ENCODE measurements around the gene PPM1E.

PPM1E gene

GRCh38 chr17:58968426-58969061, 212.9 kb downstream of the PPM1E start:
- no peaks in the 10 kb centered on the region for H3K36me3 Mint-ChIP-seq (ENCODE audit: low read depth)
- H3K4me3 Mint-ChIP-seq, result no peak overlapping the region
- no peak for DNase-seq
- no peaks in the 10 kb centered on the region for H3K9me3 Mint-ChIP-seq
- no peaks in the 10 kb centered on the region for H3K27me3 Mint-ChIP-seq
- no peak overlapping the region for H3K27ac Mint-ChIP-seq
- peaks cover 4% of the 10 kb centered on the region for H3K4me1 Mint-ChIP-seq (ENCODE audit: low read depth)

DNA sequence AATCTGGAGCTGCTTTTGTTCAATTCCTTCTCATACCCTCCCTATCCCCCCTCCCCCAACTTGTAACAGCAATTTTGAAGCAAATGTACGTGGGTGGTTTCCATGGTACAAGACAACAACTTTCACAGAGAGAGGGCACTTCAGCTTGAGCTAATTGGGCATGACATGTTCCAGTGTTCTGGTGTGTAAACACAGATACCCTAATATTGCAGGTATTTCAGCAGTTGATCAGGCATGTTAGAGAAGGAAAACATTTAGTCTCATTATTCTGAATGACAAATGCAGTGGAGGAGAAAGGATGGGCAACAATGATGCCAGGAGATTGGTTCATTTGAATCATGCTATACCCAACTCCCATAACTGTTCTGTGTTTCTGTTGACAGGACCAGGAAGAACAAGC, 213.5 kb downstream of the PPM1E start:
- H3K4me3 Mint-ChIP-seq, result no peak overlapping the region
- no peaks in the 10 kb centered on the region for H3K27me3 Mint-ChIP-seq
- no peaks in the 10 kb centered on the region for H3K36me3 Mint-ChIP-seq (ENCODE audit: low read depth)
- H3K4me1 Mint-ChIP-seq (ENCODE audit: low read depth), result peaks cover 4% of the 10 kb centered on the region
- no peaks in the 10 kb centered on the region for H3K9me3 Mint-ChIP-seq
- no peak for DNase-seq
- no peak overlapping the region for H3K27ac Mint-ChIP-seq

DNA sequence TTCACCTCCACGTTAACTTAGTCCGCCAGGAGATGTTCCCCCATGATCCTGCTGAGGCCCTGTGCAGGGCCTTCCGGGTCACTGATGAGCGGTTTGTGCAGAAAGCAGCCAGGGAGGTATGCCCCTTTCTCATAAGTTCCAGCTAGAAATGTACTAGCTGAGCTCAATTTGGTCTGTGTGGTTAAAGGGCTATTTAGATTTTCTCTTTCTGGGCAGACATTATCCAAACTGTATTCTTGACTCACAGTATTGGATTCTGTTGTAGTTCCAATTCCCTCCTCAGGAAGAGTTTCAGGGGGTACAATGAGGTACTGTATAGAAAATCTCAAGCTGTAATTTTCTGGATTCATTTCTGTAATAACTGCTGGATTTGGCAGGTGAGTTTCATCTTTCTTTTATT, 214.0 kb downstream of the PPM1E start:
- Mint-ChIP-seq H3K27me3 (no peaks in the 10 kb centered on the region), H3K4me1 (ENCODE audit: low read depth) (peaks cover 4% of the 10 kb centered on the region), H3K27ac (no peak overlapping the region), H3K4me3 (no peak overlapping the region), H3K9me3 (no peaks in the 10 kb centered on the region), H3K36me3 (ENCODE audit: low read depth) (no peaks in the 10 kb centered on the region)
- no peak for DNase-seq

DNA sequence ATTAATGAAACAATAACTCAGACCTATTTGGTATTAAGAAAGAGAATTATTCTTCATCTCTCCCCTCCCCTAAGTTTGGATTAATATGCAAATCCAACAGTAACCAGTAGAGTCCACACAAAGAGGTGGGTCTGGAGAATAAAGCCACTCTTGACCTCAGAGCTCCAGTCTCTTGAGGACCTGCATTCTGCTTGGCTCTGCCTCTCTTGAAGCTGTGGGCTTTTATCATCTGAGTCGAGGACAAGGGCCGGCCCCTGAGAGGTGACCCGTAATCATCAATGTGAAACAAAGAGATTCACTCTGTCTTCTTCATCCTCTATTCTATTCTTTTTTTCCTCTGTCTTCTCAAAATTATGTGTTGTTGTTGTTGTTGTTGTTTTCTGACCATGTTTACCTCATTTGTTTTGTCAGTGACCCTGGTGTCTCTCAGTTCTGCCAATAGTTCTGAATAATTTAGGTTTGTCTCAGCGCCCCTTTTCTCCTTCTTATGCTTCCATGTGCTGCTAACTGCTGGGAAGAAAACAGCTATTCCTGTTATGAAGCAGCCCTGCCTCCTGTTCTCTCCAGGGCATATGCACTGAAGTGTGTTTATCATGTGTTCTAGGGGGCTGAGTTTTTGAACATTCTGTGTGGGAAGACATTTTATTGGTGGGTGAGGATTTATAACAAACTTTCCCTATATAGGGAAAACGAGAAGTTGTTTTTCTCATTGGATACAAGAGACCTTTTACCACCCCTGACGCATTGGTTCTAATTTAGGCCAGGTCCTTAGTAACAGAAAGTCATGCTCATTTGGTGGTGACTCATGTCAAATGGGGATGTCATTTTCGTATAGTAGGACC, 215.2 kb downstream of the PPM1E start:
- no peaks in the 10 kb centered on the region for H3K9me3 Mint-ChIP-seq
- H3K4me1 Mint-ChIP-seq (ENCODE audit: low read depth), result peaks cover 4% of the 10 kb centered on the region
- no peak overlapping the region for H3K27ac Mint-ChIP-seq
- H3K36me3 Mint-ChIP-seq (ENCODE audit: low read depth), result no peaks in the 10 kb centered on the region
- DNase-seq, result no peak
- no peaks in the 10 kb centered on the region for H3K27me3 Mint-ChIP-seq
- H3K4me3 Mint-ChIP-seq, result no peak overlapping the region

DNA sequence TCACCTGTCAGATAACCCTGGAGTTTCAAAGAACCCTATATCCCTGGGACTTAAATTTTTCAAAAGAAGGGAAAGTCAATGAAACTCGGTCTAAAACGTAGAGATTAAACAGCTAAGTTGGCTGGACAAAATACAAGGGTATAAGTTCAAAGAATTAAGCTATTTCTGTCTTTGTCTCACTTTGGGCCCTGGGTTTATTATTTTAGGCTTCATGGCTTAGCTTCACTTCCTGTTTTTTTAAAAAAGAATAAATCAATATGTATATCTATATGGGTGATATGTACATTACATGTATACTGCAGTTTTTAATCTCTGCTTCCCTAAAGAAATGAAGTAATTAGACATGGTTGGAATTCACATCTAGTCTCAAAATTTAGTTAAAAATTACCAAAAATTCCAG, 218.7 kb downstream of the PPM1E start:
- no peaks in the 10 kb centered on the region for H3K9me3 Mint-ChIP-seq
- no peak overlapping the region for H3K27ac Mint-ChIP-seq
- no peaks in the 10 kb centered on the region for H3K4me1 Mint-ChIP-seq (ENCODE audit: low read depth)
- no peaks in the 10 kb centered on the region for H3K36me3 Mint-ChIP-seq (ENCODE audit: low read depth)
- no peaks in the 10 kb centered on the region for H3K27me3 Mint-ChIP-seq
- no peak for DNase-seq
- no peak overlapping the region for H3K4me3 Mint-ChIP-seq

- no peaks in the 10 kb centered on the region for H3K9me3 Mint-ChIP-seq
- DNase-seq, result no peak
- no peaks in the 10 kb centered on the region for H3K36me3 Mint-ChIP-seq (ENCODE audit: low read depth)
- H3K4me1 Mint-ChIP-seq (ENCODE audit: low read depth), result peaks cover 3% of the 10 kb centered on the region
- H3K4me3 Mint-ChIP-seq, result no peak overlapping the region
- no peaks in the 10 kb centered on the region for H3K27me3 Mint-ChIP-seq
- no peak overlapping the region for H3K27ac Mint-ChIP-seq
Measured at GRCh38 chr17:58976541-58976940, 220.9 kb downstream of the PPM1E start.

DNA sequence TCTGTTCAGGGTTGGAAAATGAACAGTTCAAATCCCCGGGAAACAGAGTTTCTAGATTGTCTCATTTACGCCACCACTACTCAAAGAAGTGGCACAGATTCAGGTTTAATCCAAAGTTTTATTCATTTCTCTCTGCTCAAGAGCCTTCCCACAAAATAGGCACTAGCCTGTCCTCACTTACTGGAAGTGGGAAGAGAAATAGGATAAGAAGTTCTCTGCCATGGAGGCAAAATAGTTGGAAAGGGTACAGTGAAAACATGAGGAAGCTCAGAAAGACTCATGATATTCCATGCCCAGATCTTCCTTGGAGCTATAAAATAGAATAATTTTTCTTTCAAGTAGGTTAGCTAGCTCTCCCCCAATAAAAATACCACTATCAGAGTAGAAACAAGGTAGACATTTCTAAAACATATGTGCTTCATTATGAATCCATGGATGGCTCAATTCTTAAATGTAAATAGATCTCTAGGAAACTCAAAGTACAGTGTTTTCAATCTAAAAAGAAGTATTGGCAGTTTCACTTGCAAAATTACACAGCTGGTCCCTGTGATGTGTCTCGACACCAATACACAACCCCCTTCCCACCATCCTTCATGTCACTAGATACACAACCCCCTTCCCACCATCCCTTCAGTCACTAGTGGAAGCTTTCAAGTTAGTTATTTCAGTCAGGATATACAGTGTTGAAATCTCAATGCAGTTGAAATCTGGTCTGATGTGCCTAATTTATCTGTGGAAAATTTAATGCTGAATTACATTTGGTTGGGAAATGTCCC, 225.2 kb downstream of the PPM1E start:
- DNase-seq, result no peak
- Mint-ChIP-seq H3K27me3 (no peaks in the 10 kb centered on the region), H3K27ac (no peak overlapping the region), H3K36me3 (ENCODE audit: low read depth) (no peaks in the 10 kb centered on the region), H3K4me1 (ENCODE audit: low read depth) (peaks cover 9% of the 10 kb centered on the region), H3K4me3 (no peak overlapping the region), H3K9me3 (no peaks in the 10 kb centered on the region)

- H3K36me3 Mint-ChIP-seq (ENCODE audit: low read depth), result peaks cover 4% of the 10 kb centered on the region
- no peak for DNase-seq
- no peaks in the 10 kb centered on the region for H3K9me3 Mint-ChIP-seq
- H3K4me3 Mint-ChIP-seq, result no peak overlapping the region
- peaks cover 16% of the 10 kb centered on the region for H3K4me1 Mint-ChIP-seq (ENCODE audit: low read depth)
- no peaks in the 10 kb centered on the region for H3K27me3 Mint-ChIP-seq
- H3K27ac Mint-ChIP-seq, result no peak overlapping the region
Measured at GRCh38 chr17:58982626-58983025, 227.0 kb downstream of the PPM1E start.

DNA sequence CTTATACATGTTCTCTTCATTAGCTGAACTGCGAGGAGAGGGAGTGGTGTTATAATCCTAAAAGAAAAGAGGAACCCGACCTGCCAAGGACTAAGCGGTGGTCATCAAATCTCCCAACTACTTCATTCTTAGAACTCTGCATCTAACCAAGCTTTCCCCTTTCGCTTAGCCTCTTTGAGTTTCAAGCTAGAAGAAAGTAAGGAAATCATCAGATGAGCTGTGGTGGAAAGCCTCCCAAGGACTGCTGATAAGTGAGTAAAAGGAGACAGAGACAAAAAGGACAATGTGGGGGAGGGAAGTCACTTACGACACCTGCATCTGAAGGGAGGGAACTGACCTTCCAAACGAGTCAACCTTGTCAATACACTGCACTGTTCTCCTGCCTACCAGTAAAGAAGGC, 229.7 kb downstream of the PPM1E start:
- Mint-ChIP-seq H3K36me3 (ENCODE audit: low read depth) (peaks cover 10% of the 10 kb centered on the region), H3K27me3 (no peaks in the 10 kb centered on the region), H3K4me1 (ENCODE audit: low read depth) (peaks cover 16% of the 10 kb centered on the region), H3K27ac (no peak overlapping the region), H3K4me3 (no peak overlapping the region), H3K9me3 (no peaks in the 10 kb centered on the region)
- no peak for DNase-seq

DNA sequence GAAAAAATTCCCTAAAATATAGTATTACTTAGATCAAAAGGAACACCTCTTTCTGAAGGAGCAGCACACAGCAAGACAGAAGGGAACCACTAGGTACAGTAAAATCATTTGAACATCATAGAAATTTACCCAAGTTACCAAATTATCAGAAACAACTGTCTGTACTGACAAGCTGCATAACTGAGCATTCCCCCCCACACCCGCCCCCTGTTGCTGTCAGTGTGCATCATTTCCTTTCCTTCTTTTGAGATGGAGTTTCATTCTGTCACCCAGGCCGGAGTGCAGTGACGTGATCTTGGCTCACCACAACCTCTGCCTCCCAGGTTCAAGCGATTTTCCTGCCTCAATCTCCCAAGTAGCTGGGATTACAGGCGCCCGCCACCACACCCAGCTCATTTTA, 230.3 kb downstream of the PPM1E start:
- no peak for DNase-seq
- Mint-ChIP-seq H3K36me3 (ENCODE audit: low read depth) (peaks cover 10% of the 10 kb centered on the region), H3K27me3 (no peaks in the 10 kb centered on the region), H3K27ac (peak overlapping the region; percentile 33), H3K4me3 (no peak overlapping the region), H3K4me1 (ENCODE audit: low read depth) (peaks cover 15% of the 10 kb centered on the region), H3K9me3 (no peaks in the 10 kb centered on the region)

DNA sequence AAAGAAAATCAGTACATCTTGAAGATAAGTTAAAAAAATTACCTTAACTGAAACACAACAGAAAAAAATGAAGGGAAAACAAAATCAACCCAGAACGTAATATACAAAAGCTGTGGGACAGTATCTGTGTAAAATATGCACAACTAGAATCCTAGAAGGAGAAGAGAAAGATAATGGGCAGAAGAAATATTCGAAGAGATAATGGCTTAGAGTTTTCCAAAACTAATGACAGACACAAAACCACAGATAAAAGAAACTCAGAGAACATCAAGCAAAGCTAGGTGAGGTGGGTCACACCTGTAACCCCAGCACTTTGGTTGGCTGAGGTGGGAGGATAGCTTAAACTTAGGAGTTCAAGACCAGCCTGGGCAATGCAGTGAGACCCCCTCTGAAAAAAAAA, 234.0 kb downstream of the PPM1E start:
- Mint-ChIP-seq H3K9me3 (no peaks in the 10 kb centered on the region), H3K4me3 (no peak overlapping the region), H3K36me3 (ENCODE audit: low read depth) (peaks cover 31% of the 10 kb centered on the region), H3K27me3 (no peaks in the 10 kb centered on the region), H3K4me1 (ENCODE audit: low read depth) (peaks cover 31% of the 10 kb centered on the region), H3K27ac (no peak overlapping the region)
- DNase-seq, result no peak

- peak overlapping the region; percentile 85 for H3K27ac Mint-ChIP-seq
- peaks cover 44% of the 10 kb centered on the region for H3K36me3 Mint-ChIP-seq (ENCODE audit: low read depth)
- no peak overlapping the region for H3K4me3 Mint-ChIP-seq
- DNase-seq, result no peak
- no peaks in the 10 kb centered on the region for H3K9me3 Mint-ChIP-seq
- no peaks in the 10 kb centered on the region for H3K27me3 Mint-ChIP-seq
- H3K4me1 Mint-ChIP-seq (ENCODE audit: low read depth), result peaks cover 20% of the 10 kb centered on the region
Measured at GRCh38 chr17:58991718-58992331, 236.2 kb downstream of the PPM1E start.

GRCh38 chr17:58993311-58993710, 237.7 kb downstream of the PPM1E start:
- Mint-ChIP-seq H3K4me1 (ENCODE audit: low read depth) (peaks cover 20% of the 10 kb centered on the region), H3K27me3 (no peaks in the 10 kb centered on the region), H3K36me3 (ENCODE audit: low read depth) (peaks cover 53% of the 10 kb centered on the region), H3K9me3 (no peaks in the 10 kb centered on the region), H3K27ac (peak overlapping the region; percentile 45), H3K4me3 (no peak overlapping the region)
- DNase-seq, result no peak

DNA sequence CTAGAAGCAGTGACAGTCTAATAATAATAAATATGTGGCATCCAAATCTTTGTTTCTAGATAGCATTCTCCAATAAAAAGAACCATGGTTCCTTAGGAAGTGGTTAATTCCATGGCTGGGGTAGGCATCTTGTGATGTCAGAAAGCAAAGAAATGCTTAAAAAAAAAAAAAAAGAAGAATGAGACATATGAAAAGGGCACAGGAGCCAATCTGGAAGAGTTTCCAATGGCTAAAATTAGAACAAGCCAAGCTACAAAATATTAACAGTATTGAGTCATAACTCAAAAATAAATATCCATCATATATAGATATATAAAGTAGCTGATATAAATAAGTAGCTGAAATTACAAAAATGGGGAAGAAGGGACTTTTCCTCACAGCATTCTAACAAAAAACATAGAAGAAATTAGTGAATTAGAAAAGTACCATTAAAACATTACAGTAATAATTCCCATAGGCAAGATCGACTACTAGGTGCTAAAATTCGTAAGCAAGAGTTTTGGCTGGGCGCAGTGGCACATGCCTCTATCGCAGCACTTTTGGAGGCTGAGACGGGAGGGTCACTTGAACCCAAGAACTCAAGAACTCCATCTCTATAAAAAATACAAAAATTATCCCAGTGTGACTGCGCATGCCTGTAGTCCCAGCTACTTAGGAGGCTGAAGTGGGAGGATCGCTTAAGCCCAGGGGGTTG, 239.7 kb downstream of the PPM1E start:
- no peaks in the 10 kb centered on the region for H3K9me3 Mint-ChIP-seq
- H3K4me3 Mint-ChIP-seq, result no peak overlapping the region
- peaks cover 27% of the 10 kb centered on the region for H3K4me1 Mint-ChIP-seq (ENCODE audit: low read depth)
- H3K27me3 Mint-ChIP-seq, result no peaks in the 10 kb centered on the region
- H3K36me3 Mint-ChIP-seq (ENCODE audit: low read depth), result peaks cover 65% of the 10 kb centered on the region
- no peak overlapping the region for H3K27ac Mint-ChIP-seq
- DNase-seq, result no peak
